H9 (cell line): ENCODE results near the gene NUBPL. TPM values are rescaled to one million over a fixed set of nuclear protein-coding genes. Genes with fewer than 3 reads are reported as not detected.
A peak's percentile ranks its signal among the peaks of the same experiment; 100 is the strongest.

Experiments
- DNase-seq: peaks from one replicate; pipeline ENCODE4 v3.0.0-alpha.2; 2017
- H2AFZ ChIP-seq: one replicate; pipeline ENCODE4 v1.6.1; 2013; ENCODE audit warnings: mild to moderate bottlenecking, low read length, control low read depth, moderate library complexity
- H2AK5ac ChIP-seq: 2 replicates; pipeline ENCODE4 v1.6.1; 2013; ENCODE audit warnings: low read length, control low read depth, mixed read lengths; ENCODE audit not compliant: insufficient read length
- H2BK120ac ChIP-seq: one replicate; pipeline ENCODE4 v1.6.1; 2013; ENCODE audit warnings: low read depth, mild to moderate bottlenecking, low read length, control low read depth, inconsistent platforms; ENCODE audit not compliant: poor library complexity, severe bottlenecking
- H2BK12ac ChIP-seq: 2 replicates; pipeline ENCODE4 v1.6.1; 2013; ENCODE audit warnings: low read length, control low read depth, mixed read lengths, low read depth; ENCODE audit not compliant: insufficient read length
- H2BK15ac ChIP-seq: 2 replicates; pipeline ENCODE4 v1.6.1; 2013; ENCODE audit warnings: low read depth, low read length, control low read depth
- H2BK20ac ChIP-seq: one replicate; pipeline ENCODE4 v1.6.1; 2013; ENCODE audit warnings: low read depth, mild to moderate bottlenecking, low read length, control low read depth, inconsistent platforms; ENCODE audit not compliant: poor library complexity, severe bottlenecking
- H2BK5ac ChIP-seq: 2 replicates; pipeline ENCODE4 v1.6.1; 2013; ENCODE audit warnings: low read length, control low read depth, mixed read lengths; ENCODE audit not compliant: insufficient read length
- H3K14ac ChIP-seq: 2 replicates; pipeline ENCODE4 v1.6.1; 2013; ENCODE audit warnings: low read length, control low read depth; ENCODE audit not compliant: insufficient read depth
- H3K18ac ChIP-seq: 2 replicates; pipeline ENCODE4 v1.6.1; 2013; ENCODE audit warnings: low read depth, mild to moderate bottlenecking, mixed read lengths, low read length, control low read depth; ENCODE audit not compliant: insufficient read length
- H3K23ac ChIP-seq: 2 replicates; pipeline ENCODE4 v1.6.1; 2013; ENCODE audit warnings: low read length, control low read depth, mixed read lengths, low read depth; ENCODE audit not compliant: insufficient read length
- H3K23me2 ChIP-seq: 2 replicates; pipeline ENCODE4 v1.6.1; 2013; ENCODE audit warnings: low read depth, mild to moderate bottlenecking, mixed read lengths, low read length, control low read depth; ENCODE audit not compliant: insufficient read length, poor library complexity, severe bottlenecking
- H3K27ac ChIP-seq: 2 replicates; pipeline ENCODE4 v1.5.1; 2013; ENCODE audit warnings: low read length, control low read depth, mixed read lengths, low read depth; ENCODE audit not compliant: insufficient read length
- H3K27me3 ChIP-seq: 2 replicates; pipeline ENCODE4 v1.6.1; 2013; ENCODE audit warnings: low read length, control low read depth, inconsistent platforms; ENCODE audit not compliant: insufficient read depth
- H3K4ac ChIP-seq: 2 replicates; pipeline ENCODE4 v1.6.1; 2013; ENCODE audit warnings: low read depth, mild to moderate bottlenecking, control low read depth, inconsistent platforms, low read length, moderate library complexity
- H3K4me1 ChIP-seq: 2 replicates; pipeline ENCODE4 v1.6.1; 2013; ENCODE audit warnings: low read length, control low read depth, inconsistent platforms; ENCODE audit not compliant: insufficient read depth
- H3K4me2 ChIP-seq: 2 replicates; pipeline ENCODE4 v1.6.1; 2013; ENCODE audit warnings: low read length, control low read depth, mixed read lengths; ENCODE audit not compliant: insufficient read length, insufficient read depth
- H3K56ac ChIP-seq: 2 replicates; pipeline ENCODE4 v1.6.1; 2013; ENCODE audit warnings: low read depth, mild to moderate bottlenecking, mixed read lengths, low read length, control low read depth; ENCODE audit not compliant: insufficient read length
- H3K79me1 ChIP-seq: 2 replicates; pipeline ENCODE4 v1.6.1; 2013; ENCODE audit warnings: low read depth, mild to moderate bottlenecking, moderate library complexity, low read length, control low read depth, inconsistent platforms; ENCODE audit not compliant: insufficient read depth, poor library complexity, severe bottlenecking
- H3K79me2 ChIP-seq: 2 replicates; pipeline ENCODE4 v1.6.1; 2013; ENCODE audit warnings: low read length, control low read depth, inconsistent platforms; ENCODE audit not compliant: insufficient read depth
- H3K9ac ChIP-seq: 2 replicates; pipeline ENCODE4 v1.6.1; 2013; ENCODE audit warnings: low read length, control low read depth, mixed read lengths; ENCODE audit not compliant: insufficient read length; ENCODE audit errors: extremely low read depth
- H3K9me3 ChIP-seq: one replicate; pipeline ENCODE4 v1.6.1; 2013; ENCODE audit warnings: low read depth, low read length, inconsistent platforms; ENCODE audit not compliant: control insufficient read depth
- H3T11ph ChIP-seq: one replicate; pipeline ENCODE4 v1.6.1; 2013; ENCODE audit warnings: mild to moderate bottlenecking, low read length, control low read depth, inconsistent platforms
- H4K20me1 ChIP-seq: one replicate; pipeline ENCODE4 v1.6.1; 2013; ENCODE audit not compliant: control insufficient read depth, insufficient read length, insufficient read depth
- H4K5ac ChIP-seq: 2 replicates; pipeline ENCODE4 v1.6.1; 2013; ENCODE audit warnings: low read depth, mild to moderate bottlenecking, mixed read lengths, low read length, control low read depth; ENCODE audit not compliant: insufficient read length
- H4K8ac ChIP-seq: replicated peaks from 2 replicates; pipeline ENCODE4 v1.6.1; 2013; ENCODE audit warnings: low read length, control low read depth, mixed read lengths, low read depth; ENCODE audit not compliant: insufficient read length
- H4K91ac ChIP-seq: 2 replicates; pipeline ENCODE4 v1.6.1; 2013; ENCODE audit warnings: low read depth, mild to moderate bottlenecking, moderate library complexity, mixed read lengths, low read length, control low read depth; ENCODE audit not compliant: insufficient read length
- H3K27ac Mint-ChIP-seq, 3 experiments: 2 replicates in 2 of 3; 3 replicates in 1 of 3; pipeline ENCODE4 v1.8.0; 2020 to 2021; ENCODE audit warnings: mixed read lengths in 3 of 3, mild to moderate bottlenecking in 1 of 3, moderate library complexity in 1 of 3
- H3K27me3 Mint-ChIP-seq: 2 replicates; pipeline ENCODE4 v1.8.0; 2021; ENCODE audit warnings: low read depth, mild to moderate bottlenecking, moderate library complexity, mixed read lengths
- H3K36me3 Mint-ChIP-seq, 3 experiments: 2 replicates in 2 of 3; 3 replicates in 1 of 3; pipeline ENCODE4 v1.8.0; 2020 to 2021; ENCODE audit warnings: low read depth in 3 of 3, mixed read lengths in 3 of 3; ENCODE audit not compliant: insufficient read depth in 1 of 3
- H3K4me1 Mint-ChIP-seq, 2 experiments: 2 replicates each; pipeline ENCODE4 v1.8.0; 2020; ENCODE audit warnings: mixed read lengths in 2 of 2
- H3K4me3 Mint-ChIP-seq, 2 experiments: 2 replicates in 1 of 2; 3 replicates in 1 of 2; pipeline ENCODE4 v1.8.0; 2020 to 2021; ENCODE audit warnings: mild to moderate bottlenecking in 2 of 2, mixed read lengths in 2 of 2, moderate library complexity in 1 of 2
- H3K9me3 Mint-ChIP-seq, 2 experiments: 2 replicates in 1 of 2; 3 replicates in 1 of 2; pipeline ENCODE4 v1.8.0; 2020; ENCODE audit warnings: mild to moderate bottlenecking in 2 of 2, mixed read lengths in 2 of 2, moderate library complexity in 1 of 2
- CTCF ChIP-seq: fragments of 200-600 bp; sonication (generic); conservative IDR thresholded peaks from 3 replicates; pipeline ENCODE4 v1.8.0; 2021; ENCODE audit warnings: antibody characterized with exemption, mild to moderate bottlenecking
- WGBS: extraction: QIAGEN DNeasy Blood & Tissue Kit; methylation state at CpG from one replicate; pipeline ENCODE4 v1.1.7; 2013; ENCODE audit warnings: missing lambda C conversion rate, low lambda C conversion rate, mixed read lengths; ENCODE audit not compliant: insufficient read length; ENCODE audit errors: extremely low coverage; 5-methylcytosine and 5-hydroxymethylcytosine counted together
- total RNA-seq: library from RNA; stranded (reverse); gene quantifications from 2 replicates; pipeline ENCODE4 v1.2.1, GENCODE V29; 2021

Gene NUBPL
- total RNA-seq, 1 experiment from 2014 or later, result 14.8 TPM

GRCh38 chr14:31567655-31568054 is 6.5 kb downstream of the NUBPL start:
- Histone ChIP-seq H3K23ac (no peak overlapping the region), H4K5ac (no peak overlapping the region), H2BK120ac (no peak overlapping the region), H2BK5ac (no peak overlapping the region), H2BK15ac (no peak overlapping the region), H3K14ac (no peak overlapping the region), H3K9me3 (no peaks in the 10 kb centered on the region), H2BK12ac (no peak overlapping the region), H3T11ph (no peak overlapping the region), H4K8ac (no peak overlapping the region), H3K4me2 (no peak overlapping the region), H2AK5ac (no peak overlapping the region), H3K27ac (no peak overlapping the region), H3K79me1 (no peaks in the 10 kb centered on the region), H4K20me1 (no peaks in the 10 kb centered on the region), H3K4ac (no peak overlapping the region), H3K23me2 (no peaks in the 10 kb centered on the region), H3K56ac (no peak overlapping the region), H3K27me3 (no peaks in the 10 kb centered on the region), H2BK20ac (no peak overlapping the region), H2AFZ (no peak overlapping the region), H4K91ac (no peak overlapping the region), H3K4me1 (no peaks in the 10 kb centered on the region), H3K9ac (no peak overlapping the region), H3K18ac (no peak overlapping the region), H3K79me2 (no peaks in the 10 kb centered on the region)
- Mint-ChIP-seq H3K9me3 (no peaks in the 10 kb centered on the region), H3K27ac (peak overlapping the region in 1 of 3 experiments; percentile 3; a peak in 1 of 7 replicates), H3K27me3 (no peaks in the 10 kb centered on the region), H3K4me3 (no peak overlapping the region), H3K4me1 (no peaks in the 10 kb centered on the region), H3K36me3 (no peaks in the 10 kb centered on the region)
- TF ChIP-seq CTCF, result no peak
- DNase-seq, result no peak
- WGBS, result no CpG with 5 or more reads among the region's 2 CpGs
